Activated T-helper 9 cell treated with anti-CD3 and anti-CD28 coated beads, Interleukin-2, amount 50 U/mL, for 16 hours (primary cell): Measurements from ENCODE around the gene HHAT.

Experiments used
- DNase-seq: peaks from one replicate; pipeline ENCODE4 v3.0.0-alpha.2; 2020; ENCODE audit warnings: low read depth

HHAT gene

GRCh38 chr1:210440081-210440480 is 111.4 kb downstream of the HHAT start:
- no peak for DNase-seq

- DNase-seq: no peak
Observed at GRCh38 chr1:210441028-210441427, 112.3 kb downstream of the HHAT start.

- DNase-seq: no peak
Observed at GRCh38 chr1:210445485-210445884, 116.8 kb downstream of the HHAT start.

GRCh38 chr1:210445931-210446330 is 117.2 kb downstream of the HHAT start:
- no peak for DNase-seq

- DNase-seq: peak; percentile 76
Observed at GRCh38 chr1:210446479-210446878, 117.8 kb downstream of the HHAT start.

GRCh38 chr1:210447456-210448057 is 118.9 kb downstream of the HHAT start:
- no peak for DNase-seq

- no peak for DNase-seq
Observed at GRCh38 chr1:210448297-210448892, 119.7 kb downstream of the HHAT start.

- DNase-seq: no peak
Observed at GRCh38 chr1:210455840-210456603, 127.3 kb downstream of the HHAT start.

GRCh38 chr1:210456731-210457255 is 128.1 kb downstream of the HHAT start:
- DNase-seq: no peak

- no peak for DNase-seq
Observed at GRCh38 chr1:210457568-210457967, 128.9 kb downstream of the HHAT start.

- no peak for DNase-seq
Observed at GRCh38 chr1:210464519-210465039, 135.9 kb downstream of the HHAT start.

GRCh38 chr1:210465150-210465549 is 136.4 kb downstream of the HHAT start:
- DNase-seq: no peak

GRCh38 chr1:210467440-210468043 is 138.8 kb downstream of the HHAT start:
- no peak for DNase-seq

- no peak for DNase-seq
Observed at GRCh38 chr1:210469441-210469840, 140.7 kb downstream of the HHAT start.

GRCh38 chr1:210475321-210475720 is 146.6 kb downstream of the HHAT start:
- DNase-seq: no peak

- DNase-seq: no peak
Observed at GRCh38 chr1:210475806-210476205, 147.1 kb downstream of the HHAT start.

GRCh38 chr1:210476730-210477129 is 148.0 kb downstream of the HHAT start:
- no peak for DNase-seq

GRCh38 chr1:210477328-210477924 is 148.7 kb downstream of the HHAT start:
- DNase-seq: no peak

GRCh38 chr1:210478820-210479219 is 150.1 kb downstream of the HHAT start:
- no peak for DNase-seq

GRCh38 chr1:210482491-210482890 is 153.8 kb downstream of the HHAT start:
- DNase-seq: no peak

- DNase-seq: no peak
Observed at GRCh38 chr1:210482945-210483617, 154.4 kb downstream of the HHAT start.
